HG03460 (cell line): ENCODE measurements around the gene SLC9A6.
"Not testable (repeated sequence)": the region's sequence is repeated elsewhere in the genome, so short reads cannot be mapped to it uniquely, and the experiment has no call there.

Experiments
- ATAC-seq: cut with Tn5 transposase; IDR thresholded peaks from one replicate; pipeline ENCODE4 v1.9.1; 2021; ENCODE audit not compliant: unreplicated experiment

Gene SLC9A6

DNA sequence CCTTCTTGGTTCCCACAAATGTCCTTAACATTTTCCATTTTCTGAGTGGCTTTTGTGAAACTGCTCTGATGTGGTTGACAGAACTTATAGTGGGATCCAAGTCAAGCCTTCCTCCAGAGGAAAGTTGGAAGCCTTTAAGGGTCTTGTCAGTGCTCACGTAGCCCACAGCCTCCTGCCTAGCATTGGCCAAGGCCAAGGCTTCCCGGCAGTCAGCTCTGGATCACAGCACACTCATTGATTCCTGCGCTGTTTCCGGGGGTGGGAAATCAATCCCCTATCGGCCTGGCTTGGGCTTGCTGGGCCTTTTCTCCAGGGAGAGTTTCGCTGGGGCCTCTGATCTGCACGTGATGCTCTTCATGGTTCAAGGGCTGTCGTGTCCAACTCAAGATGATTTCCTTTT, 76.1 kb downstream of the SLC9A6 start:
- ATAC-seq, result no peak

DNA sequence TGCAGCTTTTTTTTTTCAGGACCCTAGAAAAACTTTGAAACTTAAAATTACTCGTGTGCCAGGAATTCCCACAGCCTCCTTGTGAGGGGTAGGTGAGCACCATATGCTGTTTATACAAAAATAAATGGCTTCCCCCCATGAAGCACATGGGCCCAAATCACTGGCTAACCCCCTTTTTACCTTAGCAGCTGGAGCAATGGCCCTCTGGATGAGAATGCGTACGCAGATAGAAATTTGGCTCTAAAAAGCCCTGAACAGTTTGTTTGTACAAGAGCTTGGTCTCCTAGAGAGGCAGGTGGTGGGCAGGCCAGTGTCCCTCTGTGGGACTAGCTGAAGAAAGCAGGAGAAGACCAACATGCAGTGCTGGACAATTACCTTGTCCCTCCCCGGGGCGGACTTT, 76.5 kb downstream of the SLC9A6 start:
- ATAC-seq, result no peak

DNA sequence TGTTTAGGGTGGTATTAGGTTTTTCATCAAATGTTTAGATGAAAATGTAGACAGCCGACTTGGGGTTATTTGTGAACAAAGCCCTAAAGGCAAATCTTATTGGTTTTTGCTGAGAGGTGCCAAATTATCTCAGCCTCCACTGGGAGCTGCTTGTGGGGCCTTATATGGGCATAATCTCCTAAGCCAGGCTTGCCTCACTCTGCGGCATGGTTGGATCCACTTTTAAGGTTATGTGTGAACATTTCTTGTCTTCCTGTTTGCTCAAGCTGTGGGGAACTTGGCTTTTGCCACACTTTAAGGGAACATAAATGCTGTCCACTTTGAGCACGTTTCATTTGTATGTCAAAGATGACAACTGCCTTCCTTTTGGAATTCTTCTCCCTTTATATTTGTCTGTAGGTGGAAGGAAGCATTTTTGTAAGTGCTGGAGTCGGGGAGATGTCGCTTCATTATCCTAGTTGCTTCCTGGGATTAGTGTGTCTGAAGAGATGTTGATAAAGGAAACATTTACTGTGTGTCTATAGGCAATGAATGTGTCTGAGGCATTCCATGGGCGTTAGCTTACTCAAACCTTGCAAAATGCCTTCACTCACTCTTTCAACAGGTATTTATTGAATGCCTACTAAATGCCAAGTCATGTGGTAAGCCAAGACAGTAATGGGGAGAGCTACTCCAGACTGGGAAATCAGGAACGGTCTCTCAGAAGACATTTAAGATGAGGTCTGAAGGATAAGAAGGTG, 78.3 kb downstream of the SLC9A6 start:
- no peak for ATAC-seq

DNA sequence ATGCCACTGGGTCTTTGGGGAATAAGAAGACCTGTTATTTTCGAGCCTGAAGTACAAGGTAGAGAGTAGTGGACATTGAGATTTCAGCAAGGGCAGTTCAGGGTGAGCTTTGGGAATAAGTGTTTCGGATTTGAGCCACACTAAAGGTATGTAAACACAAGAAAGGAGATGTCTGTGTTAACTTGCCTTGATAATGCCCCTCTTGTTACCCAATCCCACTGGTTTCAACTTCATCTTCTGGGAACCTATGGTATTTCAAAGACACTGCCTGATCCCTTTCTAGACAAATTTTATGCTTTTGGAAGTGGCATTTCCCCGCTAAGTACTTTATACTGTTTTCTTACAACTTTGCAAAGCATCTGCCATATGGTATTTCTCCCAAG, 79.4 kb downstream of the SLC9A6 start:
- no peak for ATAC-seq

DNA sequence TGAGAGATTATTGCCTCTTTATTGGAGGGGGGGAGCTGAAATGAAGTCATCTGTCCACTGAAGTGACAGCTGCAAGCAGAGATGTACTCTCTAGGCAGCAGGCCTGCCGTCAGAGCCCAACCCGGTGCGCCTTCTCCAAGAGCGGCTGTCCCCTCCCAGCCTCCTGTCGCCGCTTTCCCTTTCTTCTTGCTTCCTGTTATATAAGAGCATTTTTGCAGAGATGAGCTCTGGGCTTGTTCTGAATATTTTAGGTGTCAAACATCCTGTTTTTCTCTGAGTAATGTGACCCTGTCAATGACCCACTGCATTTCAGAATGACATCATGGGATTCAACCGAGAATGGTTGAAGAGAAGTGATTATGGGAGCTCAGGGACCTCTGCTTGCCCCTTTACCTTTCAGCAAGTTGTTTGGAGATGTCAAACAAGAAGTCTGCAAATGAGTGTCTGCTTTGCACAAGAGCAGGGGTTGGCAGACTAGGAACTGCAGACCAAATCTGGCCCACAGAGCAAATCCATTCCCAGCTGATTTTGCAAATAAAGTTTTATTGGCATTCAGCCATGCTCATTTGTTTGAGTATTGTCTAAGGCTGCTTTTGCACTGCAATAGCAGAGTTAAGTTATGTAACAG, 79.9 kb downstream of the SLC9A6 start:
- no peak for ATAC-seq

DNA sequence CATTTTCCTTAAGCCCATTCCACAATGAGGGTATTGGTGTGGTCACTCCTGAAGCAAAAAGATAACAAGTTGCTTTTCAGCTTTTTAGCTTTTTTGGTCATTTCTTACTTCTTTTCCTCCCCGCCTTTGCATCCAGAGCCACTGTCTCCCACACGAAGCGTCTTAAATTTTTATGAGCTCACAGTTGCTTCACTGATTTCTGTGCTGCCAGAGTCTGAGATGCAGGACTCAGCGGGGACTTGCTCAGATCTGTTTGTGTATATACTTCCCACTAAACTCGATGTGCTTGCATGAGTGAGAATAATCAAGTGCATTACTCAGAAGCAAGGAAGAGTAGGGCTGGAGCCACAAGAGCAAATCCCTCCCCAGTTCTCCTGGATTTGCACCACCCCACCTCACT, 81.9 kb downstream of the SLC9A6 start:
- no peak for ATAC-seq

DNA sequence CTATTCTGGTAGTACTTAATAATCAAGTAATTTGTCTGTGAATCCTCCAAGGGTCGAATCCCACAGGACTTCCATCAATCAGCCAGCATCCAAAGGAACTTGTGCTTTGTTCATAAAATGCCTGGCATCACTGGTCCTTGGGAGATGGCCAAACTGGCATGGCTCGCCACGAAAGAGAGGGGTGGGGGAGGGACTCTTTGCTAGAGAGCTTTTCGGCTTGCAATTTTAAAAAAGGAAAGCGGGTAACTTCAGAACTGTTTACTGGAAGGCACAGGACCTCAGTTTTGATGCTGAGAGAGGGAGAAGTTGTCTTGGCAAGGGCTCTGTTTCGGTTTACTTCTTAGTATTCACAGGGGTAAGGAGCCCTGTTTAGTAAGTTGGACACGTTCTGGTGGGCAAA, 82.7 kb downstream of the SLC9A6 start:
- ATAC-seq, result no peak

DNA sequence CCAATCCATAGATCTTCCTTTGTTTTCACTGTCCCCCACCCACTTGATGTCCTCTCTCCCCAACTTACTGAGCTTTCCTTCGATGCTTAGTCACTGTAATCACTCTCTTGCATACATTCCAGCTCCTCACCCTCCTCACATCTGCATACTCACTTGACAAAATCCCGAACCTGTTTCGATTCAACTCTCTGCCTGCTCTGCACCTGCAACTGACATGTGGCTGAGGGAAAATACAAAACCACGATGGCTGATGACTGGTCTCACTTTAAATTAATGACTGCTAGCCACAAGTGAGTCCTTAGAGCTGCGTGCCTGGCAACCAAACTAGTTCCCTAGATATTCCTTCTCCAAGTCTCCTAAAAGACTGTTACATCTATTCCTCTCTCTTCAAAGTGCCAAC, 91.7 kb downstream of the SLC9A6 start:
- no peak for ATAC-seq

DNA sequence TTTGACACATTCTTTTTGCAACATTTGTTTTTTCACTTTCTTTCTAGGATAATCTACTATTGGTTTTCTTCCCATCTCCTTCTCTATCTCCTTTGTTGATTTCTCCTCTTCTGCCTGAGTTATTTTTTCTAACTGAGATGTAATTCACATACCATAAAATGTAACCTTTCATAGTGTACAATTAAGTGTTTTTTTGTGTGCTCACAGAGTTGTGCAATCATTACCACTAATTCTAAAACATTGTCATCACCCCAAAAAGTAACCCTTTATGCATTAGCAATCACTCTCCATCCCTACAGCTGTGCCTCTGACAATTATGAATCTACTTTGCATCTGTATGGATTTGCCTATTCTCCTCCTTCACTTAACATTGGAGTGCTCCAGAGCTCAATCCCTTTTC, 95.5 kb downstream of the SLC9A6 start:
- no peak for ATAC-seq

DNA sequence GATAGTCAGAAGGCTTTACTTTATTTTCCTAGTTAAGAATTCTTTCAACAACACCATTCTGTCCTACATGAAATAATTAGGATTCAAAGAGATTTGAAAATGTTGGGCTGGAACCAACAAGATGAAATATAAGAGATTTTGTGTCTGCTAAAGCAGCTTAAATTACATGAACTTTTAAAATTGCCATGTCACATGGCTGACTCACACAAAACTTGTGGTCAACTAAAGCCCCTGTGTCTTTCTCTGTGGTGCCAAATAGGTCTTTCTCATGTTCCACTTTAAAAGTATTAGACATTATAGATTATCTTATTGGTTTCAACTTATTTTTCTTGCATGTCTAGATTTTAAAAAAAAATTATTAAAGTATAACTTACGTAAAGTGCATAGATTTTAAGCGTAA, 101.3 kb downstream of the SLC9A6 start:
- no peak for ATAC-seq

DNA sequence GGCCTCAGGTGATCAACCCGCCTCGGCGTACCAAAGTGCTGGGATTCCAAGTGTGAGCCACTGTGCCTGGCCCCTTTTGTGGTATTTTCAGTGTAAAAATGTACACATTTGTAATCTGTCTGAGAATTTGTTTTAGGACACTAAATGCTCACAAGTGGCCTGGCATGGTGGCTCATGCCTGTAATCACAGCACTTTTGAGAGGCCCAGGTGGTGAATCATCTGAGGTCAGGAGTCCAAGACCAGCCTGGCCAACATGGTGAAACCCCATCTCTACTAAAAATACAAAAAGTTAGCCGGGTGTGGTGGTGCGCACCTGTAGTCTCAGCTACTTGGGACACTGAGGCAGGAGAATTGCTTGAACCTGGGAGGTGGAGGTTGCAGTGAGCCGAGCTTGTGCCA, 106.7 kb downstream of the SLC9A6 start:
- ATAC-seq, result not testable (repeated sequence)

DNA sequence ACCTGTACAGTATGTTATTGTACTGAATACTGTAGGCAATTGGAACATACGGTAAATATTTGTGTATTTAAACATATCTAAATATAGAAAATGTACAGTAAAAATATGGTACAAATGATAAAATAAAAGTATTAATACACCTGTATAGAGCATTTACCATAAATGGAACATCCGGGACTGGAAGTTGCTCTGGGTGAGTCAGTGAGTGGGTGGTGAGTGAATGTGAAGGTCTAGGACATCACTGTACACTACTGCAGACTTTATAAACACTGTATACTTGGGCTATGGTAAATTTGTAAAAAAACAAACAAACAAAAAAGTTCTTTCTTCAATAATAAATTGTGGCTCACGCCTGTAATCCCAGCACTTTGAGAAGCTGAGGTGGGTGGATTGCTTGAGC, 109.7 kb downstream of the SLC9A6 start:
- no peak for ATAC-seq
